GM19351 (cell line): ENCODE data around the gene ST3GAL4.
"Not testable (repeated sequence)": the region's sequence is repeated elsewhere in the genome, so short reads cannot be mapped to it uniquely, and the experiment has no call there.

Experiments used
- ATAC-seq: cut with Tn5 transposase; IDR thresholded peaks from one replicate; pipeline ENCODE4 v1.9.1; 2021; ENCODE audit warnings: mild to moderate bottlenecking, moderate library complexity; ENCODE audit not compliant: unreplicated experiment

Gene ST3GAL4

GRCh38 chr11:126362879-126363655 is 7.6 kb downstream of the ST3GAL4 start:
- no peak for ATAC-seq

GRCh38 chr11:126363706-126364248 is 8.3 kb downstream of the ST3GAL4 start:
- ATAC-seq = no peak

- ATAC-seq = not testable (repeated sequence)
Observed at GRCh38 chr11:126364735-126365134, 9.2 kb downstream of the ST3GAL4 start.

GRCh38 chr11:126365508-126365907 is 10.0 kb downstream of the ST3GAL4 start:
- not testable (repeated sequence) for ATAC-seq

DNA sequence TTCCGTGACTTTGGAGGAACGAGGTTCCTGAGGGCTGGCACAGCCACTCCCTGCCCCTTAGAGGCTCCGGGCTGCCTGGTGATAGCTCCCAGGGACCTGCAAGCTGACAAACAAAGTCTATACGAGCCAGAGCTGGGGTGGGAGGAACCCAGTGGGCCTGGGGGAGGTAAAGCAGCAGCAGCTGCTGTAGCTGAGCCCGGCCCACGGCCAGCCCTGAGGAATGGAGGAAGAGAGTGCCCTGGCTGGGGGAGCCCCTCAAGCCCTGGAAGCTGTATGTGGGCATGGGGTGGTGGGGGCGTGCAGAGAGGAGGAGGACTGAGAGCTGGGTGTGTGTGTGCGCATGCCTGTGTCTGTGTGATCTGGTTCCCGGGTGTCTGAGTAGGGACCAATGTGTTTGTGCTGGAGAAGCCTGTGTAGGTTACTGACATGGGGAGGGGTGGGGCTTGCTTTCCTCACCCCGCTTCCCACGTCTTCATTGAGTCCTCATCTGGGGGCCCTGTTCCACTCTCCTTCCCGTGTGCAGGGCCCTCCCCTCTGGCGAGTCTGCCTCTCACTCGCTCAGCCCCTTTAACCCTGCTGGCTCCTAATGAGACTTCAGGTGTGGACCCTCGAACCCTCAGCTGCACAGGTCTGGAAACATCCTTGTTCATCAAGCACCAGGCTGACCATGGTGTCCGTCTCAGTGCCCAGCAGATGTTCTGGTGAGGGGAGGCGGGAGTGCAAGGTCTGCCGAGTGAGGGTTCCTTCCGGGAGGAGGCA is 10.8 kb downstream of the ST3GAL4 start:
- ATAC-seq = no peak

- not testable (repeated sequence) for ATAC-seq
Observed at GRCh38 chr11:126366823-126367654, 11.6 kb downstream of the ST3GAL4 start.

DNA sequence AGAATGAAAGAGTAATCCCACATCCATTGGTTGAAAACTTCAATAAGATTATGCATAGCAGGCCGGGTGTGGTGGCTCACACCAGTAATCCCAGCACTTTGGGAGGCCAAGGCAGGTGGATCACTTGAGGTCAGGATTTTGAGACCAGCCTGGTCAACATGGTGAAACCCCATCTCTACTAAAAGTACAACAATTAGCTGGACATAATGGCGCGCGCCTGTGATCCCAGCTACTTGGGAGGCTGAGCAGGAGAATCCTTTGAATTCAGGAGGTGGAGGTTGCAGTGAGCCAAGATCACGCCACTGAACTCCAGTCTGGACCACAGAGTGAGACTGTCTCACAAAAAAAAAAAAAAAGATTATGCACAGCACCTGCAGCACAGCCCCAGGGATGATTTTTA is 12.3 kb downstream of the ST3GAL4 start:
- not testable (repeated sequence) for ATAC-seq

GRCh38 chr11:126368336-126369119 is 13.0 kb downstream of the ST3GAL4 start:
- ATAC-seq = not testable (repeated sequence)

DNA sequence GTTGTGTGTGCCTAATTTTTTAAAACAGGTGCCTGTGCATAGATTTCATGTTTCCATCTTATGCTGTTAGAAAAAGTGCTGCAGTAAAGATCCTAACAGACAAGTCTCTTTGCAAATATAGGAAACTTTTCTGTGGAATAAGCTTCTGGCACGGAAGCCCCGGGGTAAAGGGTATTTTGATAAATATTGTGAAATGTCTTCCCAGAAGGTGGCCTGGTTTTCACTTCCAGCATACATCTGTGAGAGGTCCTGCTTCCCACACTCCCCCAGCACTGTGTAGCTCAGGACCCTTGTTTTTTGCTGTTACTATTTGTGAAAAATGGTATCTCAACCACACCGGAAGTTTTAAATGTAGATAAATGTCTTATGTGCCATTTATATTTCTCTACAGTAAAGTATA is 14.5 kb downstream of the ST3GAL4 start:
- ATAC-seq = no peak

DNA sequence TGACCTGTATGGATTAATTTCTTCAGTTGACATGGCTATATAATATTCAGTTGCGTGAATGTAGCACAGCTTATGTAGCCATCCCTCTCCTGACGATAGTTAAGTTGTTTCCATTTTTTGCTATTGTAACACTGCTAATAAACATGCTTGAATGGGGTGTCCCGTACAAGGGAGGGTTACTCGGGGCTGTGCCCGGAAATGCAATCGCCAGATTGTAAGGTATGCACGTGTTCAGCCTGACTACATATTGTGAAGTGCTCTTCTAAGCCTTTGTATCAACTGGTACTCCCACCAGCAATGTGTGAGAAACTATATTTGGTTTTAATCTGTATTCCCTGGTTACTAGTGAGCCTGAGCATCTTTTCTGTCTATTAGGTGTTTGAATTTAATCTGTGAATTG is 16.1 kb downstream of the ST3GAL4 start:
- no peak for ATAC-seq

GRCh38 chr11:126373389-126374066 is 18.0 kb downstream of the ST3GAL4 start:
- ATAC-seq = not testable (repeated sequence)

GRCh38 chr11:126374562-126375300 is 19.2 kb downstream of the ST3GAL4 start:
- not testable (repeated sequence) for ATAC-seq

DNA sequence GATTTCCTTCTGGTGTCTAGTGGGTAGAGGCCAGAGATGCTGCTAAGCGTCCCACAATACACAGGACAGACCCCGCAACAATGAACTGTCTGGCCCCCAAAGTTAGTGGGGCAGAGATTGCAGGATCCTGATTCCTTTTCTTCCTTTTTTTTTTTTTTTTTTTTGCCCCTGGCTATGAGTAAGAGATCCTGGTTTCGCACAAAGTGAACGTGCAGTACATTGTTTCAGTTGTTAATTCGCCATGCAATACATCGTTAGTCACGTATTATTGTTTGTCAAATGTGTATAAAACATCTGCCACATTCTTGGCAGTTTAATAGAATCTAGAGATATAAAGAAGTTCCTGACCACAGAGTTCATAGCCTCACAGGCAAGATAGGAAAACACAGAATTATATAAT is 20.2 kb downstream of the ST3GAL4 start:
- ATAC-seq = no peak

DNA sequence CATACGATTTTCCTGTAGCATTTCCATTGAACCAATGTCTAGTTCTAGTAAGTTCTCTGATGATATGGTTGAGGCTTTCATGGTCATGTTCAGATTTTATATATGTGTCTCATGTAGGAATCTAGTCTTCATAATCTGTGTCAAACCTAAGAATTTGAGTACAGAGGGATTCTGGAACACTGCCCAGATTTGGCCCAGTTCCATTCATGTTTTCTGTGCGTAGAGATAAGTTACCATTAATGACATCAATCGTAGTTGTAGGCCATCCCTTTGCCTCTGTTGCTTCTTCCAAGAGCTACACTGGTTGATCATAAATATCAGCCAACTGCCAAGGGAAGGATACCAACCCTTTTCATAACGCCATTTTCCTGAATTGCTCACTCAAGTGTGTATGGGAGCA is 23.3 kb downstream of the ST3GAL4 start:
- ATAC-seq = no peak

DNA sequence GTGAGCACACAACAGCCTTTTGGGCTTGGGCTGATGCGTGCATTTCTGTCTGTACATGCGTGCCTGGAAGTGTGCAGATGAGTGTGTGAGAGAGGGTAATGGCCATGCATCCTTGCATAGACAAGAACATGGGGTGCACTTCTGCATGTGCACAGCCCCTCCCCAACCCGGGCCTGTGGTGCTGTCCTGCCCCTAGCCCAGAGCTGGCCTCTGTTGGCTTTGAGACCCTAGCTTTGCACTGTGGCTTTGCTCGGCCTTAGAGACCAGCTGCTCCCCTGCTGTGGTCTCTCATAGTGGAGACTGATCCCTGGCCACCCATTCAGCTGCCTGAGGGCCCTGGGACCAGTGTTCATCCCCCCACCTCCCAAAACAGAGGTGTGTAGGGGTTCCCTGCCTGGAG is 25.4 kb downstream of the ST3GAL4 start:
- ATAC-seq = no peak

GRCh38 chr11:126381960-126382359 is 26.5 kb downstream of the ST3GAL4 start:
- not testable (repeated sequence) for ATAC-seq

DNA sequence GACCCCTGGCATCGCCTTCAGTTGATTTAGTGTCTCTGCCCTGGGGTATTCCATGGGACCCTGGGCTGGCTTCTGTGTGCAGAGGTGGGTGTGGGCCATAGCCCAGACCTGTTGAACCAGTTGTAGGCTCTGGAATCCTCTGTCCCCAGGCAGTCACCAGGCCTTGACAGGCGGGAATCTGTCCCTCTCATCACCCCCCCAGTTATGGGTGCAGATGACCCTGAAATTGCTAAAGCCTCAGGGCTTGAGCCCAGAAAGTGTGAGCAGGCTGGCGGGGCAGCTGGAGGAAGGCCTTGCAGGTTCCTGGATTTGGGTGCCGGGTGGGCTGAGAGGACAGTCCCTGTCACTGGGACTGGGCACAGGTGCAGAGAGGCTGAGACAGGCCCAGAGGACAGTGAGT is 27.2 kb downstream of the ST3GAL4 start:
- ATAC-seq = not testable (repeated sequence)

DNA sequence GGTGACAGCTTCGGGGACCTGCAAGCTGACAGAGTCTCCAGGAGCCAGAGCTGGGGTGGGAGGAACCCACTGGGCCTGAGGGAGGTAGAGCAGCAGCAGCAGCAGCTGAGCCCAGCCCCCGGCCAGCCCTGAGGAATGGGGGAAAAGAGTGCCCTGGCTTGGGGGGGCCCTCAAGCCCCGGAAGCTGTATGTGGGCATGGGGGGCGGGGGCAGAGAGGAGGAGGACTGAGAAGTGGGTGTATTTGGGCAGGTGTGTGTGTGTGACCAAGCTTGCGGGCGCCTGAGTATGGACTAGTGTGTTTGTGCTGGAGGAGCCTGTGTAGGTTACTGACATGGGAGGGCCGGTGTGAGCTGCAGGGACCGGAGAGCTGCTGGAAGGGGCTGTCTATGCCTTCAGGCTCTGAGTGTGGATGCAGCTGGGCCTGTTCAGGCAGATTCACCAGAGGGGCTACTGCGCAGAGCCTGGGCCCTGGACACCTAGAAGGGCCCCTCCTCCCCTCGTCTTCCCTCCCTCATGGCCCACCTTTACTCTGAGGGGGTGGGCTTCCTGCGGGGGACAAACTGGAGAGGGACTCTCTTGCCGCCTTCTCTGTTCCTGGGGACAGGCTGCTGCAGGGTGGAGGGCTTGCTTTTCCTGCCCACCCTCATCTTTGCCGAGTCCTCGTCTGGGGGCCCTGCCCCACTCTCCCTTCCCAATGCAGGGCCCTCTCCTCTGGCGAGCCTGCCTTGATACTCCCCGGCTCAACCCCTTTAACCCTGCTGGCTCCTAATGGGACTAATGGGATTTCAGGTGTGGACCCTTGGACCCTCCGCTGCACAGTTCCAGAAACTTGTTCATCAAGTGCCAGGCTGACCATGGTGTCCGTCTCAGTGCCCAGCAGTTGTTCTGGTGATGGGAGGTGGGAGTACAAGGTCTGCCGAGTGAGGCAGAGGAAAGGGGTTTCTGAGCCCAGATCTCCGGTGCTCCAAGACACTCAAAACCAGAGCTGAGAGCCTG is 28.2 kb downstream of the ST3GAL4 start:
- no peak for ATAC-seq
